GM12801 (cell line): ENCODE results near the gene UCKL1.

ENCODE experiments used
- TF ChIP-seq, protein P1 (sequence below): IDR thresholded peaks from one replicate; pipeline ENCODE4 v1.5.1; 2011; ENCODE audit warnings: control low read depth; ENCODE audit not compliant: insufficient read length; ENCODE audit errors: extremely low read depth

UCKL1 gene

DNA sequence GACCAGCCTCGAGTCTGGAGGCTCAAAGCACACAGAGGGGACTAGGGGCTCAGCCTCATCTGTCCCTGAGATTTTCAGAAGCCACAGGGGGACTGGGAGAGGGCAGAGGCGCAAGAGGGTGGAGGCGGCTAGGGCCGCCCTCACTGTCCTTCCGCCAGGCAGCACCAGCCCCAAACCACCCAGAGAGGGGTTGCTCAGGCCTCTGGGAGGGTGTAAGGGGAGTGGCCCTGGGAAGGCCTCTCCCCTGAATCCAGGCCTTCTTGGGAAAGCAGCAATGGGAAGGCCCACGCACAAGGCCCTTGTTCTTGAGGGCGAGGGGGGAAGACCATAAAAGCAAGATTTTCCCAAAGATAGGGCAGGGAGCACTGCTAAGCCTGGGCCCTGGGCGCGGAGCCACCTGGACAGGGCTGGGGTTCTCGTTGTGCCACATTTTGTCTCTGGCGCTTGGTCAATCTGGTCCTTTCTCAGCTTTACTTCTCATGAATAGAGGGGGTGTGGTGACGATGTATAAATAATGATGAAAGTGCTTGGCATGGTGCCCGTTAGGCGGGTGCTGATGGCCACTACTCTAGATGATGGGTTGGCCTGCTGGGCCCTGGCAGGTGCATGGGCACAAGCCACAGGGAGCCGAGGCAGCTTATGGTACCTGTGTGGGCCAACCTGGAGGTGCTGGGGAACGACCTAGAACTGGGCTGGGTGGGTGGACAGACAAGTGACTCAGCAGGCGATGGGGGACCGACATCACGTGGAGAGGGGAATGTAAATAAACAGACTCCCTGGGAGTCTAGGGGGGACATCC, 18.4 kb upstream of the UCKL1 start:
- TF ChIP-seq, protein P1, sequence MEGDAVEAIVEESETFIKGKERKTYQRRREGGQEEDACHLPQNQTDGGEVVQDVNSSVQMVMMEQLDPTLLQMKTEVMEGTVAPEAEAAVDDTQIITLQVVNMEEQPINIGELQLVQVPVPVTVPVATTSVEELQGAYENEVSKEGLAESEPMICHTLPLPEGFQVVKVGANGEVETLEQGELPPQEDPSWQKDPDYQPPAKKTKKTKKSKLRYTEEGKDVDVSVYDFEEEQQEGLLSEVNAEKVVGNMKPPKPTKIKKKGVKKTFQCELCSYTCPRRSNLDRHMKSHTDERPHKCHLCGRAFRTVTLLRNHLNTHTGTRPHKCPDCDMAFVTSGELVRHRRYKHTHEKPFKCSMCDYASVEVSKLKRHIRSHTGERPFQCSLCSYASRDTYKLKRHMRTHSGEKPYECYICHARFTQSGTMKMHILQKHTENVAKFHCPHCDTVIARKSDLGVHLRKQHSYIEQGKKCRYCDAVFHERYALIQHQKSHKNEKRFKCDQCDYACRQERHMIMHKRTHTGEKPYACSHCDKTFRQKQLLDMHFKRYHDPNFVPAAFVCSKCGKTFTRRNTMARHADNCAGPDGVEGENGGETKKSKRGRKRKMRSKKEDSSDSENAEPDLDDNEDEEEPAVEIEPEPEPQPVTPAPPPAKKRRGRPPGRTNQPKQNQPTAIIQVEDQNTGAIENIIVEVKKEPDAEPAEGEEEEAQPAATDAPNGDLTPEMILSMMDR, result no peak

DNA sequence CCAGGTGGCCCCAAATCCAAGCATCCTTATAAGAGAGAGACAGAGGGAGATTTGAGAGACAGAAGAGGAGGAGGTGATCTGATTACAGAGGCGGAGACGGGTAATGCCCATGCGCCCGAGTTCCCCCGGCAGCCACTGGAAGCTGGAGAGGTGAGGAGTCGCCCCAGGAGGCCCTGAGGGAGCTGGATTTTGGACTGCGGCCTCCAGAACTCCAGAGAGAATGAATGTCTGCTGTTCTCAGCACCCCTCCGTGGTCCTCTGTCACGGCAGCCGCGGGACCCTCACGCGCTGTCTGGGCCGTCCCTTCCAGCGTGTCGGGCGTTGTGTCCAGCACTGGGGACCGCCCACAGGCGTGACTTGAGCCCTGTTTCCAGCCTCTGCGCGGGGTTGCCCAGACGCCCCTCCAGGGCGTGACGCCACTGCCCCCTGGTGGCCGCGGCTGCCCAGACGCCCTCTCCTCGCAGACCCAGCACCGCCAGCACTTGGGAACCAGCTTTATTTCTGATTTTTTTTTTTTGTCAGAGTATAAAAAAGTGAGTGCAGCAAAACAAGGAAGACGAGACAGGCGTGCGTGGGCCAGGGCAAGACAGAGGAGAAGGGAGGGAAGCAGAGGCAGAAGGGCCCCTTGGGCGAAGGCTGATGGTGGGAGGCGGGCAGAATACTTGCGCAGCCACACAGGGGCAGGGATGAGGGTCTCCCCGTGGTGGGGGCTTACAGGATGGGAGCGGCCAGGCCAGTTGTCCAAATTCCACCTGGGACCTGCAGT, 17.6 kb upstream of the UCKL1 start:
- TF ChIP-seq, protein P1, result no peak

DNA sequence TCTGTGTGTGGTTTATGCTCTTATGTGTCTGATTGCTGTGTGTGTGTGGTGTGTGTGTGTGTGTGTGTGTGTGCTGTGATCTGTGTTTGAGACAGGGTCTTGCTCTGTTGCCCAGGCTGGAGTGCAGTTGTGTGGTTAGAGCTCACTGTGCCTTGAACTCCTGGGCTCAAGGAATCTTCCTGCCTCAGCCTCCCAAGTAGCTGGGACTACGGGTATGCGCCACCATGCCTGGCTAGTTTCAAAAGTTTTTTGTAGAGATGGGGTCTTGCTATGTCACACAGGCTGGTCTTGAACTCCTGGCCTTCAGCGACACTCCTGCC, 16.9 kb upstream of the UCKL1 start:
- TF ChIP-seq, protein P1, result no peak

DNA sequence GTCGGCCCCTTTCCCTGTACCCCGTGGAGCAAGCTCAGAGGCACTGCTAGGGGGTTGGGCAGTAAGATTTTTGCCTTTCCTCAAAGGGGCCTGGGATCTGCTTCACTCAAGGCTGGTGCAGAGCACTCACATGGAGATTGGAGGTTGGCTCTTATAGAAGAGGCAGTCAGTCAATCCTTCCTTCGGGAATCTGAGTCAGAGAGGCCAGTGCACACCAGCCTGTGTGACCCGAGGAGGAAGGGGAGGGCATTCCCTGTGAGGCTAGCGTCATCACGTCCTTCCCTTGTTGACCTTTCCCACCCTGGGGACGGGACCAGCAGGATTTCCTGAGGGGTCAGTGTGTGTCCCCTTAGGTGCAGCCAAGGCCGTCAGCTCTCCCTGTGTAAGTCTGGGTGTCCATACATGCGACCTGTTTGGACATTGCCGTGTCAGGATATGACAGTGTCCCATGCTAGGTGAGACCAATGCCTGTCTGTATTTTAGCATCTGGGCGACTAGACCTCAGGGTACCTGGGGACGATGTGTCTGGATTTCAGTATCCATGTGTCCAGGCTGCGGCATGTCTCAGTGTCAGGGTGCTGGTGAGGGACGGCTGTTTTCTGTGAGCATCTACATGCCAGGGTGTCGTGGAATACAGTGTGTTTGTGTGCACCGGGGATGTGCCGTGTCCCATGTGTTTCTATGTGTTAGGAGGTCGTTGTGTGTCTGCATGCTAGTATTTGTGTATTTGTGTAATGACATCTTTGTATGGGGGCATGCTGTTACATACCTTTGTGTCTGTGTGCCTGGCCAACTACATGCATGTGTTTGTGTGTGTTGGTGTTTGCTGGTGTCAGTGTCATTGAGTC, 16.3 kb upstream of the UCKL1 start:
- TF ChIP-seq, protein P1, result no peak

DNA sequence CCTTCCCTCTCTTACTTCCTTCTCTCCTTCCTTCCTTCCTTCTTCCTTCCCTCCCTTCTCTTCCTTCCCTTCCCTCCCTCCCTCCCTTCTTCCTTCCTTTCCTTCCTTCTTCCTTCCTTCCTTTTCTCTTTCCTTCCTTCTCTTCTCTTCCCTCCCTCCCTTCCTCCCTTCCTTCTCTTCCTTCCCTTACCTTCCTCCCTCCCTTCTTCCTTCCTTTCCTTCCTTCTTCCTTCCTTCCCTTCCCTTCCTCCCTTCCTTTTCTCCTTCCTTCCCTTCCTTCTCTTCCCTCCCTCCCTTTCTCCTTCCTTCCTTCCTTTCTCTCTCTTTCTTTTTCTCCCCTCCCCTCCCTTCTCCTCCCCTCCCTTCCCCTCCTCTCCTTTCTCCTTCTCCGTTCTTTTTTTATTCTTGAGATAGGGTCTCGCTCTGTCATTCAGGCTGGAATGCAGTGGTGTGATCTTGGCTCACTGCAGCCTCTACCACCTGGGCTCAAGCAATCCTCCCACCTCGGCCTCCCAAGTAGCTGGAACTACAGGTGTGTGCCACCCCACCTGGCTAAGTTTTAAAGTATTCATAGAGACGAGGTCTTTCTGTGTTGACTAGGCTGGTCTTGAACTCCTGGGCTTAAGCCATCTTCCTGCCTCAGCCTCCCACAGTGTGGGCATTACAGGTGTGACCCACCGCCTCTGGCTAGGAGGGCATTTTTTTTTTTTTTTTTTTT, 14.7 kb upstream of the UCKL1 start:
- TF ChIP-seq, protein P1, result no peak

DNA sequence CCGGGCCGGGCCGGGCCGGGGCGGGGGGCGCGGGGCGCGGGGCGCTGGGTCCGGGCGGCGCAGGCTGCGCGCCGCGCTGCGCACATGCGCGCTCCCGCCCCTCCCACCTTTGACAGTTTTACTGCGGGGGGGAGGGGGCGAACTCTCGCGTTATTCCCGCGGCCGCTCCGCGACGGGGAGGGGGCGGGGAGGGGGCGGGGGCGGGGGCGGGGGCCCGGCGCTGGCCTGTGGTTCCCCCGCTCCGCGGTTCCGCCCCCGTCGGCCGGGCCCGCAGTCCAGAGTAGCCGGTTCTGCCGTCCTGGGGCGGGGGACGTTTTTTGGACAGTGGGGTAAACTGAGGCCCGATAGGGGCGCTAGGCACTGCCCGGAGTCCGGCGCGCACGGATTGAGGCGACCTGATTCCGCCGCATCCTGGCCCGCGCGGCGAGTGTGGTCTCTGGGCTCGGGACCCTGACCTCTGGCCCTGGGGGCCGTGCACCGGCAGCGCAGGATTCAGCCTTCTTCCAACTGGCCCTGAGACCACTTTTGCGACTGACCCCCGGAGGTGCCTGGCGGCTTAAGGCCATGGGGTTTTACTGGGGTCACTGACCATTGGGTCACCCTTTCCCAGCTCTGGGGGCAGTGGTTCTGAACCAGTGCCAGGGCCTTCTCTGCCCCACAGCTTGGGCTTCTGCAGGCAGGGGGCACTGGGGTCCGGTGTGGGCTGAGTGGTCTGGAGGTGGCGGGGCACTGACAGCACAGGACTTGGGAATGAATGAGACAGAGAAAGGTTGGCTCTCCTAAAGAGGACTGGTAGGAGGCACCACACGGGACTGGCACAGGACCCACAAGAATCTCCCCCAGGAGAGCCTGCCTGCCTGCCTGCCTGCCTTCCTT, 13.9 kb upstream of the UCKL1 start, which contains the start of gene ZNF512B:
ZNF512B (minus strand) TSS at position 93 of the 876 bp plus-strand sequence. CDS start 1,980 bp downstream, outside the sequence.
- TF ChIP-seq, protein P1, result no peak
